Upper lobe of left lung (tissue), 4 donors: Measurements from ENCODE around the gene DYNLT2.

Experiments used
- EP300 ChIP-seq, 4 donors: sonication (generic); formaldehyde crosslinking; IDR thresholded peaks; one replicate each; pipeline ENCODE4 v1.5.1; 2017; ENCODE audit warnings: antibody characterized with exemption in 4 of 4, control low read depth in 2 of 4
- POLR2A ChIP-seq, 4 donors: fragments of 450-650 bp; IDR thresholded peaks; one replicate each; pipeline ENCODE4 v1.5.1; 2016 to 2017; ENCODE audit warnings: antibody characterized with exemption in 4 of 4, mild to moderate bottlenecking in 2 of 4

DNA sequence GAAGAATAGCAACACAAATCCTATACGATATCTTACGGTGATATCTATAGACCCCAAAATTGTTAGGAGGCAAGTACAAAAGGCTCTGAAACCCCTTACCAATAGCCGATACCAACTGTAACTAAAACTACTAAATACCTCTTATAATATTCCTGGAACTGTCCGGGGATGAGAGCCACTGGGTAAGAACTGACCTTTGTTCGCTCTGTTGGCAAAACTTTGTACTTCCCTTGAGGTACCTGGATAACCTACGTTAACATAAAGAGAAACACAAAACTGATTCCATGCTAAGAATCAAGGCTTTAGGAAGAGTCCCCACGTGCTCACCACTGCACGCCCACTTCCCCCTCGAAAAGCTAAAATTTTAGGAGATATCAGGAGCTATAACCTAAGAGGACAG, 36.8 kb downstream of the DYNLT2 start:
- no peak for TF ChIP-seq POLR2A (IDR thresholded peaks at IDR 0.05)
- TF ChIP-seq EP300 (IDR thresholded peaks at IDR 0.05) = no peak
